ENCODE measurements around the gene SH3PXD2B. TPM values are rescaled to one million over a fixed set of nuclear protein-coding genes. Genes with fewer than 3 reads are reported as not detected.

The SH3PXD2B gene
- total RNA-seq, 1 donor from 2014 or later: 81.1 TPM

GRCh38 chr5:172322028-172322965 is 132.0 kb downstream of the SH3PXD2B start:
- TF ChIP-seq CTCF (IDR thresholded peaks at IDR 0.05): no peak
- Mint-ChIP-seq H3K4me3 (ENCODE audit: unreplicated experiment) (no peak overlapping the region), H3K27me3 (ENCODE audit: low read depth) (no peaks in the 10 kb centered on the region), H3K4me1 (ENCODE audit: low read depth) (peaks cover 13% of the 10 kb centered on the region), H3K36me3 (ENCODE audit: low read depth) (no peaks in the 10 kb centered on the region), H3K27ac (ENCODE audit: unreplicated experiment) (no peak overlapping the region), H3K9me3 (ENCODE audit: low read depth) (no peaks in the 10 kb centered on the region)
- DNase-seq (ENCODE audit: low spot score): no peak

GRCh38 chr5:172321593-172321992 is 132.7 kb downstream of the SH3PXD2B start:
- H3K36me3 Mint-ChIP-seq (ENCODE audit: low read depth): no peaks in the 10 kb centered on the region
- DNase-seq (ENCODE audit: low spot score): no peak
- peaks cover 13% of the 10 kb centered on the region for H3K4me1 Mint-ChIP-seq (ENCODE audit: low read depth)
- no peak overlapping the region for H3K4me3 Mint-ChIP-seq (ENCODE audit: unreplicated experiment)
- H3K27ac Mint-ChIP-seq (ENCODE audit: unreplicated experiment): no peak overlapping the region
- no peaks in the 10 kb centered on the region for H3K9me3 Mint-ChIP-seq (ENCODE audit: low read depth)
- H3K27me3 Mint-ChIP-seq (ENCODE audit: low read depth): no peaks in the 10 kb centered on the region
- no peak for TF ChIP-seq CTCF (IDR thresholded peaks at IDR 0.05)

- no peak for DNase-seq (ENCODE audit: low spot score)
- no peaks in the 10 kb centered on the region for H3K9me3 Mint-ChIP-seq (ENCODE audit: low read depth)
- H3K27ac Mint-ChIP-seq (ENCODE audit: unreplicated experiment): peak overlapping the region; percentile 74
- TF ChIP-seq CTCF (IDR thresholded peaks at IDR 0.05): no peak
- no peak overlapping the region for H3K4me3 Mint-ChIP-seq (ENCODE audit: unreplicated experiment)
- no peaks in the 10 kb centered on the region for H3K36me3 Mint-ChIP-seq (ENCODE audit: low read depth)
- H3K27me3 Mint-ChIP-seq (ENCODE audit: low read depth): no peaks in the 10 kb centered on the region
- H3K4me1 Mint-ChIP-seq (ENCODE audit: low read depth): peaks cover 13% of the 10 kb centered on the region
These were observed 134.4 kb downstream of the SH3PXD2B start for GRCh38 chr5:172319708-172320441.

GRCh38 chr5:172315587-172316493 is 138.5 kb downstream of the SH3PXD2B start:
- no peaks in the 10 kb centered on the region for H3K27me3 Mint-ChIP-seq (ENCODE audit: low read depth)
- H3K9me3 Mint-ChIP-seq (ENCODE audit: low read depth): no peaks in the 10 kb centered on the region
- no peaks in the 10 kb centered on the region for H3K36me3 Mint-ChIP-seq (ENCODE audit: low read depth)
- DNase-seq (ENCODE audit: low spot score): no peak
- no peak for TF ChIP-seq CTCF (IDR thresholded peaks at IDR 0.05)
- peaks cover 18% of the 10 kb centered on the region for H3K4me1 Mint-ChIP-seq (ENCODE audit: low read depth)
- no peak overlapping the region for H3K27ac Mint-ChIP-seq (ENCODE audit: unreplicated experiment)
- H3K4me3 Mint-ChIP-seq (ENCODE audit: unreplicated experiment): no peak overlapping the region
